TTC549 (cell line): ENCODE results near the gene CABP1.

ENCODE experiments used
- FAIRE-seq: peaks from 2 replicates; lab custom pipeline; 2012; peaks lifted over from hg19 to GRCh38; lab: Jason Lieb, UNC

The CABP1 gene

GRCh38 chr12:120696626-120697025, 56.2 kb downstream of the CABP1 start:
- no peak for FAIRE-seq

DNA sequence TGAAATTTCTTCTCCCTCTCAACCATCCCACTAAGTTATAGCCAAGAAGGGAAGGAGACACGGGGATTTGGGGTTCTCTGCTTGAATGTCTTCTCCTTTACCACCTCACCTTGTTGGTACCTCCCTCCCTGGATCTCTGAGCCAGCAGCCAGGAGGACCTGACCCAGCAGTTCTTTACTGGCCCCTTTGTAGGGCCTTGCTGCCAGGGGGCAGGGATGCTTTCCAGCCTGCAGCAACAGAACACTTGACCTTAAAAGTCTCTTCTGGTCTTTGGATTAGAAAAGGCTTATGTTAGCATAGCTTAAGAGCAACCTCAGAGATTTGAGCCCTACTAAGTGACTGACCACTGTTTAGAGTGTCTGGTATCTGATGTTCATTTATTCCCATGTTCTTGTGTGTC, 56.9 kb downstream of the CABP1 start:
- FAIRE-seq: no peak

DNA sequence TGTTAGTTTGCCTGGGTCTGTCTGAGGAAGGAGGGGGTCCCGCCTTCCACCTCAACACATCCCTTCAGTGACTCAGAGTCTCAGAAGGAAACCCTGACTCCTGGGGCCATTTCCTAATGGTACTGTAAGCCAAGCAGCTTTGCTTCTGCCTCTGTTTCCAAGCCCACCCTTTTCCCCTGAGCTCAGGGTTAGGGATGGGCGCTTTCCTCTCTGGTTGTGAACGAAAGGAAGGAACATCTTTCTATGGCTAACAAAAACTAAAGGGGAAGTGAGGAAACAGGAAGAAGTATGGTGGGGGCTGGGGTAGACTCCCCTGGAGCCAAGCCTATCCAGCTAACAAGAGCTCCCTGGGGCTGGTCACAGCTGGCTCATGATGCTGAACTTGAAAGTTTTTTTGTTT, 58.2 kb downstream of the CABP1 start:
- FAIRE-seq: no peak

DNA sequence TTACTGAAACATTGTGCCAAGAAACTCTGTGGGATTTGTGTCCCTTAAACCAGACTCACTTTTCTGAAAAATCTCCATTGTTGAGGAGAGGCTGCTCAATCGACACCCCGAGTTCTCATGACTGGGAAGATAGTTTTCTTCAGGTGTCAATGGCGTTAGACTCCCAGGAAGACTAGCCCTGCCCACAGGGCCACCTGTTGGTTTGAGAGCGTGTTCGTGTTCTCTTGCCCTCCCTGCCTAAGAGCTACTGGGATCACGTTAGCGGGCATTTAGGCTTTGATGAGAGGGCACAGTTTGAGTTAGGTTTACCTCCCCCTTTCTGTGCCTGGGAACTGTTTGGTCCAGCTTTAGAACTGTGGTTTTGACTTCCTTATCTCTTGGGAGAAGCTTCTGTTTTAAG, 59.1 kb downstream of the CABP1 start:
- FAIRE-seq: no peak

- FAIRE-seq: no peak
These were observed 60.5 kb downstream of the CABP1 start for GRCh38 chr12:120700886-120701285.

- no peak for FAIRE-seq
These were observed 62.2 kb downstream of the CABP1 start for GRCh38 chr12:120702637-120703036.

DNA sequence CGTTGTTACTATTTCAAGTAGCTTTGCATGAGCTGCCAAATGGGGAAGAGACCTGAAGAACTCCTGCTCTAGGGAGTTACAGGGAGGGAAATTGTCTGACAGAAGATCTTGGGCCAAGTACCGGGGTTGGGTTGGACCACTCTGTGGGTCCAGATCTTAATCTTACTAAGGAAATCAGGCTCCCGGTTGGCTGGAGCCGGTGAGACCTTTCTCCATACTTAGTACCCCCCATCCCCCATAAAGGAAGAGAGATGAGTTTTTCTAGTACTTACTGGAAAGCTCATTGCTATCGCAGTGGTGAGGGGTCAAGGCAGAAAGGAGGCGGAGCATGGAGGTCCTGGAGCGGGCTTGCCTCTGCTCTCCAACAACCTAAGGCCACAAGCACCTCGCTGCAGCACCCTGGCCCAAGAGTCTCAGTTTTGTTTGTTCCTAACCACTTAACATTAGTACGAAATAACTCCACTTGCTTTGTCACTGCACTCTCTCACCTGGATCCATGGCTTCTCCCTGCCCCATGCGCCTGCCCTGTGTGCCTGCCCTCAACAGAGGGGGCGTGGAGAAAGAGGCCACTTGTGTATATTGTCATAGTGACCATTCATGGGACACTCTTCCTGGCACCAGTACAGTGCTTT, 63.0 kb downstream of the CABP1 start:
- no peak for FAIRE-seq

- no peak for FAIRE-seq
These were observed 65.2 kb downstream of the CABP1 start for GRCh38 chr12:120705618-120706017.

- FAIRE-seq: no peak
These were observed 65.6 kb downstream of the CABP1 start for GRCh38 chr12:120706029-120706428.

DNA sequence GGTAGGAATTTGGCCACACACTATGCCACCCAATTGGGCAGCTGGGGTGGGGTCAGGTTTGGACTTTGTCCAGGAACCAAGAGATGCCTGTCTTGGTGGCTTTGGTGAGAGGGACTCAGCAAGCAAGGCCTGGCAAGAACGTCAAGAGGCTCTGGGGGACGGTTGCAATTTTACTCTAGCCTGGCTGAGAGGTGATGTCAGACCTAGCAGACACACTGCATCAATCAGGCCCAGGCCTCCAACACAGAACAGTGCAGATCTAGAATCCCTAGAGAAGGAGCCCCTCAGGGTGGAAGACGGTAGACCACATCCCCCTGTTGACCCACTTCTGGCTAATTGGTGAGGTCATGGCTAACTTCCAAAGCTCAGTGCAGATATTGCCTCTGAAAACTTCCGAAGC, 68.2 kb downstream of the CABP1 start:
- FAIRE-seq: no peak

DNA sequence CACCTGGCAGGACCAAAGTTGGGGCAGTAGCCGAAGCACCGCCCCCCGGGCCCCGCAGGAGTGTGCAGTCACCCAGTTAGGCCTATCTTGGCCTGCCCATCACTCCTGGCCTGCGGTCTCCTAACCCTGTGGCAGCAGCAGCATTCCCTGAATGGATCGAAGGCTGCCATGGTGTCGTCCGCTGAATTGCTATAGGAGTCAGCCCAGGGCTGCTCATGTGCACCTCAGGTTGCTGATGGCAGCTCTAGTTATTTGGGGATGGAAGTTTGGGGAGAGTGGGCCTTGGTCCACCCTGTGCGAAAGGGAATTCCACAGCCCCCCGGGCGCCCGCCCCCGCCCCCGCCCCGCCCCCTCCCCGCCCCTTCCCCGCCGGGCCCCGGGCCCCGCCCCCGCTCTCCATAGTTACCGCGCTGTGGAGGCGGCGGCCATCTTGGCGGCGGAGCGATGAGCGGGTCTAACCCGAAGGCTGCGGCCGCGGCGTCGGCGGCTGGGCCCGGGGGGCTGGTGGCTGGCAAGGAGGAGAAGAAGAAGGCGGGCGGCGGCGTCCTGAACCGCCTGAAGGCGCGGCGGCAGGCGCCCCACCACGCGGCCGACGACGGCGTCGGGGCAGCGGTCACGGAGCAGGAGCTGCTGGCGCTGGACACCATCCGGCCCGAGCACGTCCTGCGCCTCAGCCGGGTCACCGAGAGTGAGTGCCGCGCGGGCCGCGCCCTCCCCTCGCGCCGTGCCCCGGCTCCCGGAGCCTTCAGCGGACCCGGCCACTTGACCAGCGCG, 69.8 kb downstream of the CABP1 start, which contains the start of gene UNC119B:
UNC119B (plus strand) TSS at position 428 of the 774 bp plus-strand sequence; CDS start at position 445, 17 bp downstream.
- no peak for FAIRE-seq

DNA sequence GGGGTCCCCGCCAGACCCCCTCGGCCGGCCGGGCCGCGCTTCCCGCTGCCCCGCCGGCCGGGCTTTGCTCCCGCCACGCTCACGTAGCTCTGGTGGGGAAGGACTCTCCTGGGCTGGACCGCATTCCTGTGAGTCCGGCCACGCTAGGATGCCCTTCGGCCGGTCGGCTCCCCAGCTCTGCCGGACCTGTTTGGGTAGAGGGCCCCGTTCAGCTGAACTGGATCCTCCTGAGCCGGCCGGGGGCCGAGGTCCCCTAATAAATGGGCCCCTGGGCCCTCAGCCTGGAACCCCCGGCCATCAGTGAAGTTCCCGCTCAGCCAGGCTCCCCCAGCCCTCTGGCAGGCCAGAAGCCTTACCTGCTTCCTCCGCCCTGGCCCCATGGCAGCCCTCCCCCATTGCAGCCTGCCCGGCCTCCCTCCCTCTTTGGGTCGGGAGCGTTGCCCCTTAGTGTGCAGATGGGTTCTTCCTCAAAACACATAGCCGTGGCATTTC, 70.4 kb downstream of the CABP1 start:
- no peak for FAIRE-seq

- FAIRE-seq: no peak
These were observed 71.0 kb downstream of the CABP1 start for GRCh38 chr12:120711411-120711810.

DNA sequence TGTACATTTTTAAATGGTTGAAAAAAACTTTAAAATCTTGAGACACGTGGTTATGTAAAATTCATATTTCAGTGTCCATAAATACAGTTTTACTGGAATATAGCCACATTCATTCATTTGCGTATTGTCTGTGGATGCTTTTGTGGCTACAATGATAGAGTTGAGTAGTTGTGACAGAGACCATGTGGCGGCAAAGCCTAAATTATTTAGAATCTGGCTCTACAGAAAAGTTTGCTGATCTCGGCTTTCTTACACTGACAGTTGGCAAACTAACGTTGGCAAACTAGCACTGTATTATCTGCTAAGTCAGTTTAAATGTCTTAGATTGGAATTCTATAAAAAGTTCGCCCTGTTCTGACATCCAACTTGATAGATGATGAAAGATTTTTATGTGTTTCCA, 72.2 kb downstream of the CABP1 start:
- no peak for FAIRE-seq

GRCh38 chr12:120713861-120714482, 73.5 kb downstream of the CABP1 start:
- peak; percentile 53 for FAIRE-seq
